HepG2 (cell line): ENCODE data around the gene LRFN2. TPM values are rescaled to one million over a fixed set of nuclear protein-coding genes. Genes with fewer than 3 reads are reported as not detected.

ENCODE experiments used
- ATAC-seq: fragments of 200-7000 bp; cut with Tn5 transposase; 3 replicates; pipeline ENCODE4 v1.9.1; 2020; ENCODE audit warnings: mild to moderate bottlenecking, moderate library complexity
- BruUV-seq: library from RNA; stranded (reverse); fragments of 400-500 nt; replicated peaks from 2 replicates; lab custom pipeline; 2021; lab: Mats Ljungman, UMichigan
- CTCF ChIA-PET: fragments of 300-600 bp; formaldehyde crosslinking; extraction: SDS; loops from one replicate; lab custom pipeline; 2021; ENCODE audit warnings: low total read pairs, inconsistent platforms, low intra/inter-chr PET ratio; lab: Yijun Ruan, JAX
- POLR2A ChIA-PET: fragments of 350-600 bp; sonication (Branson Sonifier 250); formaldehyde crosslinking; loops from one replicate; lab custom pipeline; 2020; ENCODE audit warnings: antibody characterized with exemption, inconsistent platforms; lab: Yijun Ruan, JAX
- DNase-seq: peaks from one replicate; pipeline ENCODE4 v3.0.0-alpha.2; 2015; ENCODE audit warnings: low spot score
- FAIRE-seq: peaks from 3 replicates; lab custom pipeline; 2011; peaks lifted over from hg19 to GRCh38; lab: Jason Lieb, UNC
- H2AFZ ChIP-seq: one replicate; pipeline ENCODE4 v1.6.1; 2011; ENCODE audit warnings: low read length, inconsistent platforms
- H3K27ac ChIP-seq: fragments of 300-600 bp; 3 replicates; pipeline ENCODE4 v1.8.0; 2011; ENCODE audit warnings: mixed run types, mild to moderate bottlenecking, mixed read lengths, low read length, inconsistent platforms; ENCODE audit not compliant: insufficient read depth; ENCODE audit errors: extremely low read length
- H3K27me3 ChIP-seq, 2 experiments: fragments of 200-600 bp in 1 of 2; 2 replicates in 1 of 2; 3 replicates in 1 of 2; pipeline versions ENCODE4 v1.6.0 to v1.8.0; 2011; ENCODE audit warnings: low read length in 2 of 2, mild to moderate bottlenecking in 2 of 2, moderate library complexity in 2 of 2, inconsistent platforms in 1 of 2; ENCODE audit not compliant: insufficient read depth in 2 of 2, control insufficient read depth in 1 of 2
- H3K36me3 ChIP-seq, 2 experiments: fragments of 200-600 bp in 1 of 2; replicated peaks in 1 of 2; 2 replicates in 1 of 2; 3 replicates in 1 of 2; pipeline versions ENCODE4 v1.5.1 to v1.8.0; 2011; ENCODE audit warnings: low read length in 2 of 2, inconsistent platforms in 1 of 2; ENCODE audit not compliant: insufficient read depth in 2 of 2, control insufficient read depth in 1 of 2
- H3K4me1 ChIP-seq: 2 replicates; pipeline ENCODE4 v1.5.1; 2012; ENCODE audit warnings: low read length, inconsistent platforms; ENCODE audit not compliant: insufficient read depth
- H3K4me2 ChIP-seq: 2 replicates; pipeline ENCODE4 v1.6.0; 2011; ENCODE audit warnings: low read depth, low read length, inconsistent platforms
- H3K4me3 ChIP-seq, 3 experiments: fragments of 200-600 bp in 1 of 3; sonication (generic), shearing (Covaris generic) in 1 of 3; replicated peaks in 1 of 3; 2 replicates each; pipeline ENCODE4 v1.5.1; 2011 to 2016; ENCODE audit warnings: low read length in 3 of 3, inconsistent platforms in 2 of 3, low read depth in 2 of 3, mild to moderate bottlenecking in 2 of 3, control low read depth in 1 of 3, mixed read lengths in 1 of 3; ENCODE audit not compliant: insufficient read depth in 1 of 3
- H3K79me2 ChIP-seq: one replicate; pipeline ENCODE4 v1.6.1; 2011; ENCODE audit warnings: low read length, inconsistent platforms; ENCODE audit not compliant: insufficient read depth
- H3K9ac ChIP-seq: 2 replicates; pipeline ENCODE4 v1.6.0; 2011; ENCODE audit warnings: mild to moderate bottlenecking, low read depth, low read length, inconsistent platforms; ENCODE audit not compliant: insufficient read depth
- H3K9me3 ChIP-seq: 2 replicates; pipeline ENCODE4 v1.5.1; 2012; ENCODE audit warnings: mild to moderate bottlenecking, low read length
- H4K20me1 ChIP-seq: 2 replicates; pipeline ENCODE4 v1.6.0; 2011; ENCODE audit warnings: inconsistent platforms, mild to moderate bottlenecking, low read length, moderate library complexity; ENCODE audit not compliant: insufficient read depth
- ATF5 ChIP-seq: sonication (generic); formaldehyde crosslinking; IDR thresholded peaks from 2 replicates; pipeline ENCODE4 v1.4.0; 2020; ENCODE audit warnings: mild to moderate bottlenecking, low read depth, missing genetic modification reagents
- CSRNP2 ChIP-seq: sonication (generic); formaldehyde crosslinking; conservative IDR thresholded peaks from 2 replicates; pipeline ENCODE4 v1.8.0; 2022; ENCODE audit warnings: low read depth, missing genetic modification reagents
- E2F1 ChIP-seq: sonication (generic); formaldehyde crosslinking; IDR thresholded peaks from 2 replicates; pipeline ENCODE4 v1.5.0; 2020; ENCODE audit warnings: missing genetic modification reagents
- EED ChIP-seq: sonication (generic); formaldehyde crosslinking; IDR thresholded peaks from 2 replicates; pipeline ENCODE4 v1.5.0; 2020; ENCODE audit warnings: mild to moderate bottlenecking, missing genetic modification reagents
- FOXA1 ChIP-seq, 2 experiments: fragments of 450-650 bp in 1 of 2; sonication (generic) in 1 of 2; formaldehyde crosslinking in 1 of 2; IDR thresholded peaks; 2 replicates each; pipeline versions ENCODE4 v1.4.0 to v1.6.1; 2016 to 2020; ENCODE audit warnings: missing genetic modification reagents in 1 of 2
- PAXIP1 ChIP-seq: sonication (generic); formaldehyde crosslinking; conservative IDR thresholded peaks from 2 replicates; pipeline ENCODE4 v1.4.0; 2020; ENCODE audit warnings: mild to moderate bottlenecking, missing genetic modification reagents, moderate library complexity
- RARA ChIP-seq: IDR thresholded peaks from 2 replicates; pipeline ENCODE4 v1.6.1; 2016; ENCODE audit warnings: missing genetic modification reagents, missing compliant biosample characterization
- TBX2 ChIP-seq: sonication (generic); formaldehyde crosslinking; IDR thresholded peaks from 2 replicates; pipeline ENCODE4 v1.5.0; 2020; ENCODE audit warnings: missing genetic modification reagents, mild to moderate bottlenecking, borderline replicate concordance
- ZMYM2 ChIP-seq: sonication (generic); formaldehyde crosslinking; IDR thresholded peaks from 2 replicates; pipeline ENCODE4 v1.8.0; 2022; ENCODE audit warnings: mild to moderate bottlenecking, missing genetic modification reagents
- ZNF142 ChIP-seq: sonication (generic); formaldehyde crosslinking; IDR thresholded peaks from 2 replicates; pipeline ENCODE4 v1.4.0; 2020; ENCODE audit warnings: missing genetic modification reagents
- ZNF713 ChIP-seq: sonication (generic); formaldehyde crosslinking; IDR thresholded peaks from 2 replicates; pipeline ENCODE4 v1.4.0; 2020; ENCODE audit warnings: mild to moderate bottlenecking, missing genetic modification reagents
- WGBS: methylation state at CpG from one replicate; pipeline ENCODE4 v1.1.6; 2017; ENCODE audit warnings: low lambda C conversion rate; 5-methylcytosine and 5-hydroxymethylcytosine counted together
- in situ Hi-C: cut with HindIII; loops from 2 replicates; pipeline ENCODE4 v1.10.0; 2017; ENCODE audit warnings: low pct_unique_long_range_greater_than_20kb; ENCODE audit not compliant: extremely low pct_ligation_motif_present
- intact Hi-C: fragments of 100-400 bp; cut with micrococcal nuclease; formaldehyde crosslinking; loops from one replicate; pipeline ENCODE4 v1.10.0; 2022; ENCODE audit not compliant: unreplicated experiment
- polyA plus RNA-seq, 8 experiments: library from polyadenylated mRNA; depleted of rRNA in 3 of 8; stranded (reverse) in 7 of 8; unstranded in 1 of 8; fragments of >200 nt; fragmentation: Illumina TruSeq in 4 of 8; extraction: Trizol in 4 of 8; gene quantifications; 2 replicates each; pipeline versions ENCODE4 v1.2.1 to v1.2.3, GENCODE V29; 2011 to 2016; ENCODE audit warnings: low read depth in 4 of 8, missing spikeins in 1 of 8, mixed read lengths in 1 of 8; ENCODE audit not compliant: insufficient read depth in 1 of 8
- total RNA-seq, 5 experiments: library from RNA; depleted of rRNA; stranded (reverse); fragments of >200 nt; fragmentation: Illumina TruSeq; extraction: Trizol; gene quantifications; 2 replicates each; pipeline ENCODE4 v1.2.3, GENCODE V29; 2016; ENCODE audit warnings: low read depth in 1 of 5

The LRFN2 gene
- total and polyA plus RNA-seq, 2 of the 13 experiments (the other 11 are each of a cell fraction or from before 2014, with no cell fraction given) = not detected

GRCh38 chr6:40511884-40512283 lies 75.3 kb downstream of the LRFN2 start:
- H4K20me1 ChIP-seq = no peaks in the 10 kb centered on the region
- H3K4me2 ChIP-seq = no peak overlapping the region
- BruUV-seq = no TSS peak
- H3K27me3 ChIP-seq = no peaks in the 10 kb centered on the region; a peak in 1 of 5 replicates
- no peaks in the 10 kb centered on the region for H3K36me3 ChIP-seq
- no peaks in the 10 kb centered on the region for H3K79me2 ChIP-seq
- H3K9me3 ChIP-seq = no peaks in the 10 kb centered on the region
- no peaks in the 10 kb centered on the region for H3K4me1 ChIP-seq
- TF ChIP-seq ZMYM2 (CRISPR knock-in tag) (no peak), FOXA1 (IDR thresholded peaks at IDR 0.05) (no peak), FOXA1 (CRISPR knock-in tag; IDR thresholded peaks at IDR 0.05) (no peak), TBX2 (CRISPR knock-in tag) (no peak), EED (CRISPR knock-in tag) (no peak), CSRNP2 (CRISPR knock-in tag) (no peak), E2F1 (no peak), ZNF142 (CRISPR knock-in tag) (no peak), ATF5 (no peak), RARA (CRISPR knock-in tag) (no peak), PAXIP1 (CRISPR knock-in tag) (no peak), ZNF713 (CRISPR knock-in tag) (no peak)
- no peak overlapping the region for H3K27ac ChIP-seq
- CTCF ChIA-PET = no interaction called here
- H3K9ac ChIP-seq = no peak overlapping the region
- WGBS = 34% methylated on average over 6 of the region's 6 CpGs
- ATAC-seq (no peak), FAIRE-seq (no peak), DNase-seq (no peak)
- H3K4me3 ChIP-seq = no peak overlapping the region
- H2AFZ ChIP-seq = no peak overlapping the region
- intact Hi-C loops (no loop called here), in situ Hi-C loops (no loop called here)
- POLR2A ChIA-PET = no interaction called here
